ENCODE results near the gene DNAJC2.
"Not testable (repeated sequence)": the region's sequence is repeated elsewhere in the genome, so short reads cannot be mapped to it uniquely, and the experiment has no call there.

DNAJC2 gene

DNA sequence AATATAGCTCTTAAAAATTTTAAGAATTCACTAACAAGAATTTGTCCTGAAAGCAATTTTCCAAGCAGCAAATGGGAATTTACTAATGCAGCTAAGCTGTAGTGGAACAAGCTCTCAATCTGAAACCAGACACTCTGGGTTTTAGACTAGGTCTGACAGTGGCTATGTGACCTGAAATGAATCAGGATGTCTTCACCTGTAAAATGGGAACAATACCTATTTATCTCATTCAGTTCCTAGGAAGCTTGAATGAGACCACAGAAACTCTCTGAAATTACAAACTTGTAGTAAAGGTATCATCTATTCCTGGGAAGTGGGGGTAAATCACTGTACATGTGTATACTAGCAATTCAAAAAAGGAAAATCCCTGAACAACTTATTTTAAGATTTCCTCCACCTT, 1.2 kb downstream of the DNAJC2 start:
- no peak for DNase-seq (ENCODE audit: low spot score)

DNA sequence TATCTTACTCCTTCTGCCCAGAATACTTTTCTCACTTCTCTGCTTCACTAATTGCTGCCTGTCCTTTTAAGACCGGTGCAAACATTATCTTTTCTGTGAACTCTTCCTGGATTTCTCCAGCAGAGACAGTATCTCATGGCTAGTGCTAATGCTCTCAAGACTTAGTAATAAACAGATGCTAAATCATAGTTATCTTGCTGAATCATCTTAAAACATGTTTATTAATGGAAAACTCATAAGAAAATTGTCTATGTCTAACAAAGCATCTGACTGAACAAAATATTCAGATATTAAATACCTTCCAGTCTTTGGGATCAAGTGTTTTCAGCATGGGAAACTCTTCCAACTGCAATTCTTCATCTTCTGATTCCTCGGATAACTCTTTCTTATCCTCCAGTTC, 3.1 kb downstream of the DNAJC2 start:
- no peak for DNase-seq (ENCODE audit: low spot score)

DNA sequence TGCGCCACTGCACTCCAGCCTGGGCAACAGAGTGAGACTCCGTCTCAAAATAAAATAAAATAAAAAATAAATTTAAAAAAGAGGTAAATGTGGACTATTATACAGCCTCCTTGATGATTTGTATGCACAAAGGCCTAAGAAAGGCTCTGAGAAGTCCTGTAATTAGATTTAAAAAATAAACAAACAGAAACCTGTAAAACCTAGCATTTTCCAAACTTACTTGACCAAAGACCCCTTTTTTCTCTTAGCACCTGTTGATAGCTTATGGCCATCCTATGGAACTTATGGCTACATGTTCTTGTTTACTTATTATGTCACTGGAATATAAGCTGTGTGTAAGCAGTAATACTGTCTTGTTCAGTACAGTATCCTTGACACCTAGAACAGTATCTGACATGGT, 5.7 kb downstream of the DNAJC2 start:
- no peak for DNase-seq (ENCODE audit: low spot score)

DNA sequence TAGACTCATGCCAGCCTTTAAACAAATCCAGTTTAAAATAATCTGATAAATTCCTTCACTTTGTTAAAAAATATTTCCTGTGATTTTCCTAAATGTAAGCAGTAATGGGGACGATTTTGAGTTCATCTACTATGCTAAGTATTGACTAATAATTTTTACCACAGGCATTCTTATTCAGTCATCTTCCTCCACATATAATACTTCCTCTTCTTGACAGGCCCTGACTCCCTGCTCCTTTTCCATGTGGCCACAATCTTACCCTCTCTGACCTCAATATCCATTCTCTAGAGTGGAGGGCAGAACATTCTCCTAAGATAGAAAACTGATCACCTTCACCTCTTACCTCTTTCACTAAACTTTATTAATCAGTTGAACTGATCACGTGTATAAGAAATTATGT, 7.8 kb downstream of the DNAJC2 start:
- DNase-seq (ENCODE audit: low spot score) = no peak

DNA sequence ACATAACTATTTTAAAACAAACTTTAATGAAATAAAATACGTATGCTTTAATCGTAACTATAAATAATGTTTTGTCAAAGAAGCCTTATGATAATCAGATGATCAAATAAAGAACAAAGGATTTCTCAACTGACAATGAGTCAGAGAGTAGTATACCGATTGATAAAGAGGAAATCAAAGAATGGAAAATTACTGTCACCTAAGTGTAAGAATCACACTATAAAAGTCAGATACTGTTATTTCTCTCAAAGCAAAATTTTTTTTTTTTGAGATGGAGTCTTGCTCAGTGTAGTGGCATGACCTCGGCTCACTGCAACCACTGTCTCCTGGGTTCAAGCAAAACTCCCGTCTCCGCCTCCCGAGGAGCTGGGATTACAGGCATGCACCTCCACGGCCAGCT, 18.8 kb downstream of the DNAJC2 start:
- DNase-seq (ENCODE audit: low spot score) = no peak

DNA sequence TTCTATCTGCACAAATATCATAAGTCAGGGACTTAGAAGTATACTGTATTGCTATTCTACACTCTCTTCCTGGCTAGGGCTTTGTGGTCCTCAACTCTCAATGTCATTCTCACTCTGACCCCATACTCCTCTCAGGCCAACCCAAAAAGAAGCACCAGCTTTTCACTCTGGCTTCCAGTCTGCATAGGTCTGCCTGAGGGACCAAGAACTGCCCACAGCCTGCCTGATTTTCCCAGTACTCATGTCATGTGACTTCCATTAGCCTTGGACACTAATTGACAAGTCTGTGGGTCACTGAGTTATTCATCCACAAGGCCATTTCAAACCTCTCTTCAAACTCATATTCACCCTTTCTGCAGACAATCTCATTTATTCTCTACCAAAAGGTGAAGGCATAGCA, 27.6 kb downstream of the DNAJC2 start:
- no peak for DNase-seq (ENCODE audit: low spot score)

DNA sequence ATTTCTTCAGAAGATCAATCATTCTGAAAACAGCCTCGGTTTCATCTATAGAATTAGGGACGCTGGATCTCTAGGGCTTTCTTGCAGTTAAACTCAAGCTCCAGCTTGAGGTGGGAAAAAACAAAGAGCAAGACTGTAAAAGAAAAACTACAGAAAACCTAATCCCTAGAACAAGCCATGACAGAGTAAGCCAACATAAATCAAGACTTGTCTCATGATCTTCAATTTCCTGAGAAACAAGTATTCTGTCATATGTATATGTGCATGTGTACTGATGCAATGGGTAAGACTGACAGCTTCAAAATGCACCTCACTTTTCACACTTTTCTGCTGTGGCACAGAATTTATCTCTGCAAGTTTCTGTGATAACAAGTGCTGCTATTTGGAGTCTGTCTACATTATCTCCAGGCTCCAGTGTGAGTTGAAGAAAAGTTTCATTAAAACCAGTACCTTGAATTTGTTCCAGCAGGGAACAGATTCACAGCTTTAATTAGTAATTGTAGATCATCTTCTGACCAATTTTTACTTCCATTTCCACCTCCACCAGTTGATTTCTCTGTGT, 28.1 kb downstream of the DNAJC2 start:
- DNase-seq (ENCODE audit: low spot score) = no peak

DNA sequence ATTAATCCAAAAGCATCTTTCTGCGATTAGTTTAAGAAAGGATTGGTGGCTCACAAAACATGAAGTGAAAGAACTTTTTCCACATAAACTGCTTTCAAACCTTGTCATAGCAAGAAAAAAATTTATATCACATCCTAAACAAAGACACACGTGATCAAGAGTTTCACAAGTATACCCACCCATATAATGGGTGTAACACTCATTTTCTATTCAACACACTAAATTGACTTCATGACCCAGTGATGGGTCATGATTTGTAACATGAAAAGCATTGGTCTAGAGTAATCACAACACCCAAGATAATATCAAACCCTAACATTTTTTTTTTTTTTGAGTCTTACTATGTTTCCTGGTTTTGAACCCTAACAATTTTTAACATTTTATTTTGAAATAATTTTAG, 29.7 kb downstream of the DNAJC2 start:
- no peak for DNase-seq (ENCODE audit: low spot score)

DNA sequence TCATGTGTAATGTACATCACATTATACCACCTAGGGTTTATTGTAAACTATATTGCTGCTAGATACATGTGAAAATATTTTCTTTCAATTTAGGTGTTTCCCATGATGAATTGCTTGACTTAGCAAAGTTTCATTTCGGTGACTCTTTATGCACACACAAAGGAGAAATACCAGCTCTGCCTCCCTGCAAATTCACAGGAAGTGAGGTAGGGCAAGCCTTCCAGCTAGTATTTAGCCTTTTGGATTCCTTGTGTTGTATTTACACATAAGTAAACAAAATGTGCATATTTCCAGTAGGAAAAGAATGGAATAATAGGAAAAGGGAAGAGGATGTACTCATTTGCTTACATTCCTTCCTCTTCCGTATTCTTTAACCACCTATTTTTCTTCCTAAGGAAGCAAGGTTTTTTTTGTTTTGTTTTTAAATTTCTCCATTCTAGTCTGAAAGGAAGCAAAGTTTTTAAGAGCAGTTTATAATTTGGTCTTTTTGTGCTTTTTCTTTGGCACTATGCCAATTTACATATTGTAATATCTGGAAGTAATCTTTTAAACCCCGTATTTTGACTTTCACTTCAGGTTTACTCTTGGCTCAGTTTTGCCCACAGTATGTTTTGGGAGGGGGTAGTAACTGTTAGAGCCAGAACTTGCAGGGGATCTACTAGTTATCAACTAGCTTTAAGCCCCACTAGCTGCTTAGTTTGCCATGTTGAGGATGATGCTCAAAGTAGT, 36.9 kb downstream of the DNAJC2 start:
- no peak for DNase-seq (ENCODE audit: low spot score)

DNA sequence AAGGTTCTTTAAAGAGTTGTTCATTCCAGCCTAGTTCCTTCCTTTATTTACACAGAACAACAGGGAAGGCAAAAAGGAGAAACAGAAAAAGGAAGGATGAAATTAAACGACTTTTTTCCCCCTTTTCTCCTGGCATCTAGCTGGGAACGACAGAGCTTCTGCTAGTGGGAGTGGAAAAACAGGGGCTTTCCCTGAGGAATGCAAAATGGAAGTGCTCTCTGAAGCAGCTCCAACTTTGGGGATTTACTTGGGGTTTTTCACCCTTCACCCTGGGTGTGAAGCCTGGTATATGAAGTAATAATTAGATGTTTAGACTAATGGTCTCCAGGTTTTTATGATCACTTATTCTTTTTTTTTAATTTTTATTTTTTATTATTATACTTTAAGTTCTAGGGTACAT, 43.1 kb downstream of the DNAJC2 start:
- no peak for DNase-seq (ENCODE audit: low spot score)

DNA sequence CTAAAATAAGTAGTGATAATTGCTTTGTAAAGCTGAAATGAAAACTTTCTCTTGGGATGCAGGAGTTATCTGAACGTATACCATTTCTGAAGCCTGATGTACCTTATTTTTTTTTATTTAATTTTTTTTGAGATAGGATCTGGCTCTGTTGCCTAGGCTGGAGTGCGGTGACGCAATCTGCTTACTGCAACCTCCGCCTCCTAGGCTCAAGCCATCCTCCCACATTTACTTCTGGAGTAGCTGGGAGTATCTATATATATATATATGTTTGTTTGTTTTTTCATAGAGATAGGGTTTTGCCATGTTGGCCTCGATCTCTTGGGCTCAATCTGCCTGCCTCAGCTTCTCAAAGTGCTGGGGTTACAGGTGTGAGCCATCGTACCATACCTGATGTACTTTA, 44.9 kb downstream of the DNAJC2 start:
- DNase-seq (ENCODE audit: low spot score) = no peak

DNA sequence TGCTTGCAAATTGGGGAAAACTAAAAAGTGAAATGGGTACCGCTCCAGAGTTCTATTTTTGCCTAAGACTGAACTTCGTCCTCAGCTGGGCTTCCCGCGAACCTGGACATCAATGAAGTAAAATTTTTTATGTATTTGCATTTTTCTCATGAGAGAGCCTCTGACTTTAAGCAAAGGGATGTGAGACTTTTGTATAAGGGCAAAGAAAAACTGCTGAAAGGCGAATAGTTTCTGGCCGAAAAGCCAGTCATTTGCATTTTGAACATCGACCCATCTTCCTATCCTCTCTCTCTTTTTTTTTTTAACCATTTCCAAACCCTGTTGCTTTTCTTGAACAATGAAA, 46.8 kb downstream of the DNAJC2 start:
- no peak for DNase-seq (ENCODE audit: low spot score)

DNA sequence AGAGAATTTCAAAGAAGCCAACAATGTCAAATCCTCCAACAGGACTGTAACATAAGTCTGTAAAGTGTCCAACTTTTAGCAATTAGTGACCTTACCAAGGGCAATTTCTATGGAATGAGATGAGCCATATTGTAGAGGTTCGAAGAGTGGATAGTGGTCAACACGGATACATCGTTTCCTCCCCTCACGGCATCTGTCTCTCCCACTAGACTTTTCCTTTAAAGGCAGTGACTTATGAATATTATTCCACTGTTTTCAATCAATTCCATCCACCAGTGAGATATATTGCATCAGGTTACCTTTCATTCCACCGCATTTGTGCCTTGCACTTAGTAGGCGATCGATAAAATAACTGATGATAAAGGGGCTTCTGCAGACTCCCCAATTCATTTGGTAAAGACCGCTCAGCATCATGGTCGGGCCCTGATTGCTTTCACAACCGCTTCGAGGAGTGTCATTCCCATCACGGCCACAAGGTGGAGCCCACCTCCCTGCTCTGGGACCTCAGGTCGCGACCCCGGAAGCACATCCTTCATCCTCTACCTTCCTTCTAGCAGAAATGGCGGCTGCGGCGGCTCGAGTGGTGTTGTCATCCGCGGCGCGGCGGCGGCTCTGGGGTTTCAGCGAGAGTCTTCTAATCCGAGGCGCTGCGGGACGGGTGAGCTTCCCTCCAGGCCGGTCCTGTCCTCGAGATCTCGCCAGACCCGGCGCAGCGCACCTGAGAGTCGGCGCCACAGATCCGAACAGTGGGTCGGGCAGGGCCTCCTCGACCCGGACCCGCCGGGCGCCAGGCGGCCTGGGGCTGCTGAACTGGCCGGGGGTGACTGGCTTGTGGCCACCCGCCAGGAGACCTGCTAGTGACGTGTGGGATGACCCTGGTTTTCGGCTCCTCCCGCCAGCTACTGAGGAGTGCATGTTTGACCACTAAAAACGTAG, 47.4 kb downstream of the DNAJC2 start, which contains the start of gene PMPCB:
Gene PMPCB, plus strand, starts transcription at position 535 of the 936 bp plus-strand sequence. Its CDS starts 25 bp downstream, at position 560.
- peak; percentile 94 for DNase-seq (ENCODE audit: low spot score)

DNA sequence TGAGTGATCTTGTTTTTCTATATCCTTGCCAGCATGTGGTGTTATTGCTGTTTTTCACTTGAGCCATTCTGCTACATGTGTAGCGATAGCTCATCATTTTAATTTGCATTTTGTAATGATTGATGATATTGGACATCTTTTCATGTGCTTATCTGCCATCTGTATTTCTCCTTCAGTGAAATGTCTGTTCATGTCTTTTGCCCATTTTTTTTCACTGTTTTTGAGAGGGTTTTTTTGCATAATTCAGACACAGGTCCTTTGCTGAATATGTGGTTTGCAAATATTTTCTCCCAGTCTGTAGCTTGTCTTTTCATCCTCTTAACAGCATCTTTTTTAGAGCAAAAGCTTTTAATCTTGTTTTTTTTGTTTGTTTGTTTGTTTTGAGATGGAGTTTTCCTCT, 51.0 kb downstream of the DNAJC2 start:
- DNase-seq (ENCODE audit: low spot score) = no peak

DNA sequence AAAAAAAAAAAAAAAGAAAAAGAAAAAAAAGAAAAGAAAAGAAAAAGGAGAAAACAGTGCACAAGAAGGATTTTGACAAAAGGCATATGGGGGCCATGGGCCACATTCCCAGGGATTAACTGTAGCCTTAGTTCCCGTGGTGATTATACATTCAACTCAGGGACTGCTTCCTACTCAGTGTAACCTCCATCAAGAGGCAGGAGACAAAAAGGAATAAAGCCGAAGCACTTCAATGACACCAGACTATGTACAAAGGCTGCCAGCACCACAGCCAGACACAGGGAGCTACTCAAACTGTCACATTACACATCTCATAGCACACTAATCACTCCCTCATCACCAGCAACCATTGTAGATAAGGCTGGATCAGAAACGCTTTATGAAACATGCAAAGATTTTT, 52.4 kb downstream of the DNAJC2 start:
- no peak for DNase-seq (ENCODE audit: low spot score)

DNA sequence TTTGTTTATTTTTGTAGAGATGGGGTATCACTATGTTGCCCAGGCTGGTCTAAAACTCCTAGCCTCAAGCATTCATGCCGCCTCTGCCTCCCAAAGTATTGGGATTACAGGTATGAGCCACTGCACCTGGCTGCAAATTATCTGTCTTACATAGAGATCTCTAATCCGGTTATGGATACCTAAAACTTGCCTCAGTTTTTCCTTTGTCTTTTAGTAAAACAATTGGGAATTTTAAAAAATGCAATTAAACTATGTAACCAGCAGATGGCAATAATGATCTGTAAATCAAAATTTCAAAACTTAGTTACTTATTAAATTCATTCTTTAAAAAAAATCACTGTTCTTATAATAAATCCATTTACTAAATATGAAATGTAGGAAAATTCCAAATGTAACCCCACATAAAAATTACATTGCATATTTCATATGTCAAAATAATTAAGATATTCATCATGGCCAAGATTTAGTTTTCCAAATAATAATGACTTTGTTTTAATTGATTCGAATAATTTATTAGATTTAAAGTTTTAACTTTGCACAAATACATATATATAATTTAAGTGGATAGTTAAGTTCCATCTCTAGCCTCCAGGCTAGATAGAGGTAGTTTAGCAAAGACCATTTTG, 61.7 kb downstream of the DNAJC2 start:
- DNase-seq (ENCODE audit: low spot score) = not testable (repeated sequence)

DNA sequence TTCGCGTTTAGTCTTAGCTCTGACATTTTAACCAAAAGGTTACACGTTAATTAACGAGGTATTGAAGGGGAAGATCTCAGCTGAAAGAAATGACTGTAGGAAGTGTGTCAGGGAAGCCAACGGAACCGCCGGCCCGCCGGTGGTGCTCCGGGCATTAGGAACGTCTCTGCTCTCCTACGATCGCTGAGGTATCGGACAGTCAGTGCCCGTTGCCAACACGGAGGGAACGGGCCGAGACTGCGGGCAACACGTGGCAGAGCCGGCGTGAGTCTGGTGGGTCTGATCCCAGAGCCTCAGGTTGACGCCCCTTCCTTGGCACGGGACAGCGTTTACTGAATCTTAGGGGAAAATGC, 63.8 kb downstream of the DNAJC2 start:
- not testable (repeated sequence) for DNase-seq (ENCODE audit: low spot score)

DNA sequence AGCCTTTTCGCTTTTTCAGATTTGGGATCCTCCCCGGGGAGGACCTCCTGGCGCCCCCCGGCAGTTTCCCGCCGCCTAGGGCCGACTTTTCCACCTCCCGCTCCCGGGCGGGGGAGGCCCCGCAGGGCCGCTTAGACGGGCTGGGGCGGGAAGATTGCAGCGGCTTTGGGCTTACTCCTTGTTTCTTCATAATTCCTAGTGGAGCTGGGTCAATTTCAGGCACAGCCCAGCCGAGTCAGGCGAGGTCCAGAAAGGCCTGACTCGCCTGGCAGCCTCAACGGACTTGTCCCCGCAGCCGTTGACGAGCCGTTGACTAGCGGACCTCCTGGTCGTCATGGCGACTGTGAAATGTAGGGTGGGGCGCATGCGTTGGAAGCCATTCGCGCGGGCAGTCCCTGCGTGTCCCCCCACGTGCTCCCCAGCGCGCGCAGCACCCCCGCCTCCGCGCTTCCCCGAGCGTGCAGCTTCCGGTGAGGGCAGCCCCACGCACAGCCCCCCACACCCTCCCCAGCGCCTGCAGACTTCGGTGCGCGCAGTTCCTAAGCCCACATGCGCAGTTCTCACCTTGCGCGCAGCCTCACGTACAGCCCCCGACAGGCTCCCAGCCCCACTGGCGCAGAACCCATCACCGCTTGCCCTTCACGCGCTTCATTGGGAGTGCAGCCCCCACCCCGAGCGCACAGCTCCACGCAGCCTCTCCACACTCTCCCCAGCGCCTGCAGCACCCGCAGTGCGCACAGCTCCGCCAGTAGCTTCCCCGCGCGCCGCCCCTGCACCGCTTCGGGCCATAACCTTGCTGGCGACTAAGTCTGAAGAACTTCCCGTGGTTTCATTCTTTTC, 64.4 kb downstream of the DNAJC2 start:
- peak; percentile 90 for DNase-seq (ENCODE audit: low spot score)

DNA sequence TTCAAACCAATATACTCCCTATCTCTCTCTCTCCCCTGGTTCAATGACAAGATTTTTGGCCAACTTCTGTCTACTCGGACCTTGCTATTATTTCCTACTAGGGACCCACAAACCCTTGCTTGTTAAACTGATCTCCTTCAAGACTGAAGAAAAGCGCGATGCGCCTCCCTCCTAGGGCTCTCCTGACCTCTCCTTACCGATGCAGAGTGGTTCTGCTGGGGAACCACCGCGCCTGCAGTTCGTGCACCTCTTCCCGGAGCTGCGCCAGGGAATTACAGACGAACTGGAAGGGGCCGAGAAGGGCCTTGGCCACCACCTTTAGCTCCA, 65.0 kb downstream of the DNAJC2 start:
- not testable (repeated sequence) for DNase-seq (ENCODE audit: low spot score)

DNA sequence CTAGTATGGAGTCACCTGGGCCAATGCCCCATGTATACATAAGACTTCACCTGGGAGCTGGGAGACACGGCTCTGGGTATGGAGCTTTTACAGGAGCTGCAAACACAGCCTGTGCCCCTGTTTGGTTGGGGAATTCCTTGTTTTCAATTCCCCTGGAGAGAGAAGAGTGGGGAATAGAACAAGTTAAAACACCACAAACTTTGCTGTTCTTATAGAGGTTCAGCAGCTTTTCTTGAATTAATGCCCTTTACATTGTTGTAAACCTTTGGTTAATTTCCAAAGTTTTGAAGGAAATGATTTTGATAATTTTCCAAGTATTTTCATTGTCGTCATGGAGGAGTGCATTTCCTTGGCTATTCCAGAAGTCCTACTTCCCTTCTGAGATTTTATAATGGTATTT, 66.4 kb downstream of the DNAJC2 start:
- DNase-seq (ENCODE audit: low spot score) = not testable (repeated sequence)

DNA sequence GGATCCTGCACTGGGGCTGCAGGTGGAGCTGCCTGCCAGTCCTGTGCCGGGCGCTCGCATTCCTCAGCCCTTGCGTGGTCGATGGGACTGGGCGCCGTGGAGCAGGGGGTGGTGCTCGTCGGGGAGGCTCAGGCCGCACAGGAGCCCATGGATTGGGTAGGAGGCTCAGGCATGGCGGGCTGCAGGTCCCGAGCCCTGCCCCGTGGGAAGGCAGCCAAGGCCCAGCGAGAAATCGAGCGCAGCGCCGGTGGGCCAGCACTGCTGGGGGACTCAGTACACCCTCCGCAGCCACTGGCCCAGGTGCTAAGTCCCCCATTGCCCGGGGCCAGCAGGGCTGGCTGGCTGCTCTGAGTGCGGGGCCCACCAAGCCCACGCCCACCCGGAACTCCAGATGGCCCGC, 69.7 kb downstream of the DNAJC2 start:
- not testable (repeated sequence) for DNase-seq (ENCODE audit: low spot score)

DNA sequence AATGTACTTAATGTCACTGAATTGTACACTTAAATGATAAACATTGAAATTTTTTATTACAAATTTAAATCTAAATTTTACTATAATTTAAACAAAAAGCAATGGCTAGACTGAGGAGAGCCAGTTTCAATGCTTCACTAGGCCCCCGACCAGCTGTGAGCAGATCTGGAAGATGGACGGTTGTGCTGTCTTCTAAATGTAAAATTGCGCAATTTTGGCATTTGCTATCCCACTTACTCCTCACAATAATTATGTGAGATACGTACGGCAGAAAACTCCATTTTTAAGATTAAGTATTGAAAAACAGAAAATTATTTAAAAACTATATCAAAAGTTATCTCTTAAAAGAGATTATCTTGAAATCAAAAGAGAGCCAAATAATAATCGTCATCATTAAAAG, 71.2 kb downstream of the DNAJC2 start:
- not testable (repeated sequence) for DNase-seq (ENCODE audit: low spot score)
